Epithelial cell of proximal tubule (primary cell): ENCODE measurements around the gene FAAP24. TPM values are rescaled to one million over a fixed set of nuclear protein-coding genes. Genes with fewer than 3 reads are reported as not detected.
"Not testable (repeated sequence)": the region's sequence is repeated elsewhere in the genome, so short reads cannot be mapped to it uniquely, and the experiment has no call there.

Experiments
- DNase-seq: peaks from one replicate; pipeline ENCODE4 v3.0.0-alpha.2; 2011; ENCODE audit warnings: low read depth
- H3K4me3 ChIP-seq: 2 replicates; pipeline ENCODE4 v1.5.1; 2011; ENCODE audit warnings: low read depth, mild to moderate bottlenecking, low read length
- total RNA-seq: library from RNA; depleted of rRNA; stranded (reverse); fragments of >200 nt; gene quantifications from 2 replicates; pipeline ENCODE4 v1.2.3, GENCODE V29; 2015
- TF ChIP-seq, protein P1 (sequence below): conservative IDR thresholded peaks from 2 replicates; pipeline ENCODE4 v1.5.1; 2012; ENCODE audit warnings: low read depth, mild to moderate bottlenecking, low read length

The FAAP24 gene
- total RNA-seq, 1 donor from 2014 or later = 3.2 TPM

DNA sequence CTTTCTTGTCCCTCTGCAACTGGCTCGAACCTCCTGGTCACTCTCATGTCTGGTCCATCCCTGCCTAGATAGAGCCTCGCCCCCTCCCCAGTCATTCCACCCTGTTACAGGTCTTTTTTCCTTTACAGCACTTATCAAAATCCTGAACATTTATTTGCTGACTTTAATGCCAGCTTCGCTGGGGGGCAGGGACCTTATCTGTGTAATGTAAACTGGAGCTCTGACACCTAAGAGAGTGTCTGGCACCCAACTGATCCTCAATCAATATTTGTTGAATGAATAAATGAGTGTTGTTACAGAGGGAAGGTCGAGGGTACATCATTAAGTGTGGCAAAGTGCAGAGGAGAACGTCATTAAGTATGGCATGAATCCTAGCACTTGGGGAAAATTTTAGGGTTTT is 16.7 kb downstream of the FAAP24 start:
- no peak overlapping the region for H3K4me3 ChIP-seq
- TF ChIP-seq, protein P1, sequence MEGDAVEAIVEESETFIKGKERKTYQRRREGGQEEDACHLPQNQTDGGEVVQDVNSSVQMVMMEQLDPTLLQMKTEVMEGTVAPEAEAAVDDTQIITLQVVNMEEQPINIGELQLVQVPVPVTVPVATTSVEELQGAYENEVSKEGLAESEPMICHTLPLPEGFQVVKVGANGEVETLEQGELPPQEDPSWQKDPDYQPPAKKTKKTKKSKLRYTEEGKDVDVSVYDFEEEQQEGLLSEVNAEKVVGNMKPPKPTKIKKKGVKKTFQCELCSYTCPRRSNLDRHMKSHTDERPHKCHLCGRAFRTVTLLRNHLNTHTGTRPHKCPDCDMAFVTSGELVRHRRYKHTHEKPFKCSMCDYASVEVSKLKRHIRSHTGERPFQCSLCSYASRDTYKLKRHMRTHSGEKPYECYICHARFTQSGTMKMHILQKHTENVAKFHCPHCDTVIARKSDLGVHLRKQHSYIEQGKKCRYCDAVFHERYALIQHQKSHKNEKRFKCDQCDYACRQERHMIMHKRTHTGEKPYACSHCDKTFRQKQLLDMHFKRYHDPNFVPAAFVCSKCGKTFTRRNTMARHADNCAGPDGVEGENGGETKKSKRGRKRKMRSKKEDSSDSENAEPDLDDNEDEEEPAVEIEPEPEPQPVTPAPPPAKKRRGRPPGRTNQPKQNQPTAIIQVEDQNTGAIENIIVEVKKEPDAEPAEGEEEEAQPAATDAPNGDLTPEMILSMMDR = no peak
- DNase-seq = no peak

DNA sequence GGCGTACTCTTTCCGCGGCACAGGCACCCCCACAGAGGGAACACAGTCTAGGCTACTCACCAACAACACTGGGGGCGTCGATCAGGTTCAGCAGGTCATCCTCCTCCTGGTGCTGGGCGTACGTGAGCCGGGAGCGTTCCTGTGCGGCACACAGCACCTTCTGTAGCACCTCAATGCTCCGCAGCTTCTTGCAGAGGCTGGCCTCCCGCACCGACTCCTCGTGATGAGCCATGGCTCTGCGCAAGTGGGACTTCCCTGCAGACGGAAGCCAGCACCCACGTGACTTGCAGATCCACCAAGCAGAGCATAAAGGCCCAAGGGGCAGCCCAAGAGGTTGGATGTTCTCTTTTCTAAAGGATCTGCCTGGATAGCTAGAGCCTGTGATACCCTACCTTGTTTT is 23.9 kb downstream of the FAAP24 start:
- not testable (repeated sequence) for DNase-seq, H3K4me3 ChIP-seq

DNA sequence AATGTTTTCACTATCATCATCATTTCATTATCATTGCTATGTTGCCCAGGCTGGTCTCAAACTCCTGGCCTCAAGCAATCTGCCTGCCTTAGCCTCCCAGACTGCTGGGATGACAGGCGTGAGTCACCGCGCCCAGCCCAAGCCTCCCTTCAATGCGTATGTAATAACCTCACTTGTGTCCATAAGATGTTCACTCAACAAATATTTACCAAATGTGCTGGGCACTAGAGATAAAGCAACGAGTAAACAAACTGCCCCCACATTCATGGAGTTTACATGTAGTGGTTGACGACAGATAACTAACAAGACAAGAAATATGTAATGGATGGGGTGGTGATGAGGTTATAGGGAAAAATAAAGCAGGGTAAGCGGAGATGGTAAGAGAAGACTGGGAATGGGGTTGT is 25.0 kb downstream of the FAAP24 start:
- H3K4me3 ChIP-seq, DNase-seq: not testable (repeated sequence)

DNA sequence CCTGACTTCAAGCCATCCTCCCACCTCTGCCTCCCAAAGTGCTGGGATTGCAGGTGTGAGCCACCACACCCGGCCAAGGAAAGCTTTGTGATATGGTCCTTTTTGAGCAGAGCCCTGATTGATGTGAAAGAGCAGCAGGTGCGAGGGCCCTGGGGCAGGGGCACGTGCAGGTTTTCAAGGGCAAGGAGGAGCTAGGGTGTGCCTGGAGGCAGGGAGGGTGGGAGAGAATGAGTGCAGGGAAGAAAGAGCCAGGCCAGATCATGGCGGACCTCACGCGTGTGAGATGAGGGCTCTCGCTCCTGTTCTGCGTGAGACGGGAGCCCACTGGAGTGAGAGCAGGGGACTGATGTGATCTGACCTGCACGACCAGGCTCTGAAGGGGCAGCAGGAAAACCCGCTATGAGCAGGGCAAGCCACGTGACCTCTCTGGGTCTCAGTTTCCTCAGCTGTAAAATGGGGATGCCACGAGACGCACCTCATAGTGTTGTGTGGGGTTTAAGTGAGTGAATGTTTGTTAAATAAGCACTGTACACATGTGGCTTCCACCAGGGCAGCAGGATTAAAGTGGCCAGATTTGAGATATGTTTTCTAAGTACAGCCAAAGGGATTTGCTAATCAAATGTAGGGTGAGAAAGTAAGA is 25.8 kb downstream of the FAAP24 start:
- TF ChIP-seq, protein P1 = no peak
- DNase-seq = no peak
- no peak overlapping the region for H3K4me3 ChIP-seq

DNA sequence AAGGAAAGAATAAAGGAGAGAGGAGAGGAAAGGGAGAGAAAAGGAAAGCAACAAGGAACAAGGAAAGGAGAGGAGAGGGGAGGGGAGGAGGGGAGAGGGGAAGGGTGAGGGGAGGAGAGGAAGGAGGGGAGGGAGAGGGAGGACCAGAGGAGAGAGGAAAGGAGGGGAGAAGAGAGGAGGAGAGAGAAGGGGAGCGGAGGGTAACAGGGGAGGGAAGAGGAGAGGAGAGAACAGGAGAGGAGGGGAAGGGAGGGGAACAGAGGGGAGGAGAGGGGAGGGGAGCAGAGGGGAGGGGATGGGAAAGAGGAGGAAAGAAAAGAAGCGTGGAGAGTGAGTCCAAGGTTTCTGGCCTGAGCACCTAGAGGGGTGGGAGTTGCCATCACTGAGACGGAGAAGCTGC is 26.7 kb downstream of the FAAP24 start:
- no peak overlapping the region for H3K4me3 ChIP-seq
- TF ChIP-seq, protein P1 = no peak
- DNase-seq = no peak

DNA sequence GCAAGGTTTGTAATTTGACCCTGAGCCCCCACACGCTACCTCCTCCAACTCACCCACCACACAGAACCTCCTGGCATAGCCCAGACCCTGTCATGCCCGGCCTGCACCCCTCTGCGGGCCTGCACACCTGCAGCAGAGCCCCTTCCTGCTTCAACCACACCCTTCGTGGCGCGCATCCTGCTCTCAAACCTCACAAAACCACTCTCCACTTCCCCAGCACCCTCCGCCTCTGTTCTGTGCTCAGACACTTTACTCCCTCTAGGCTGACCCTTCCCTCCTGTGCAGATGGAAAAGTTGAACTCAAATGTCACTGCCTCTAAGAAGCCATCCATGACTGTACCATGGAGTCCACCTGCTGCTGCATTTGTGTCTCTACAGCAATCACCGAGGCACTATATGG is 28.5 kb downstream of the FAAP24 start:
- no peak for DNase-seq
- no peak overlapping the region for H3K4me3 ChIP-seq
- TF ChIP-seq, protein P1 = no peak

DNA sequence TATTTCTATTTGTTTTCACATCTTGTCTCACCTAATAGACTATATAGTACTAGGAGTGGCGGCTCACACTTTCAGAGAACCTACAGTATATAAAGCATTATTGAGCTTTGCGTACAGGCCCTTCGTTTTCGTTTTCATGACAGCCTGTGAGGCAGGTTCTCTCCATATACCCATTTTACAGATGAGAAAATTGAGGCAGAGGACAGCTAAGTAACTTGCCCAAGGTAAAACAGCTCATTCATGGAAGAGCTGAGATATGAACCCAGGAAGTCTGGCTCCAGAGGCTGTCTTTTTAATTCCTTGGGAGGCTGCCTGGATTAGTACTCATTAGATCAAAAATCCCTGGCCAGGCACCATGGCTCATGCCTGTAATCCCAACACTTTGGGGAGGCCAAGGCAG is 28.9 kb downstream of the FAAP24 start:
- no peak for DNase-seq
- H3K4me3 ChIP-seq = no peak overlapping the region
- TF ChIP-seq, protein P1 = no peak

DNA sequence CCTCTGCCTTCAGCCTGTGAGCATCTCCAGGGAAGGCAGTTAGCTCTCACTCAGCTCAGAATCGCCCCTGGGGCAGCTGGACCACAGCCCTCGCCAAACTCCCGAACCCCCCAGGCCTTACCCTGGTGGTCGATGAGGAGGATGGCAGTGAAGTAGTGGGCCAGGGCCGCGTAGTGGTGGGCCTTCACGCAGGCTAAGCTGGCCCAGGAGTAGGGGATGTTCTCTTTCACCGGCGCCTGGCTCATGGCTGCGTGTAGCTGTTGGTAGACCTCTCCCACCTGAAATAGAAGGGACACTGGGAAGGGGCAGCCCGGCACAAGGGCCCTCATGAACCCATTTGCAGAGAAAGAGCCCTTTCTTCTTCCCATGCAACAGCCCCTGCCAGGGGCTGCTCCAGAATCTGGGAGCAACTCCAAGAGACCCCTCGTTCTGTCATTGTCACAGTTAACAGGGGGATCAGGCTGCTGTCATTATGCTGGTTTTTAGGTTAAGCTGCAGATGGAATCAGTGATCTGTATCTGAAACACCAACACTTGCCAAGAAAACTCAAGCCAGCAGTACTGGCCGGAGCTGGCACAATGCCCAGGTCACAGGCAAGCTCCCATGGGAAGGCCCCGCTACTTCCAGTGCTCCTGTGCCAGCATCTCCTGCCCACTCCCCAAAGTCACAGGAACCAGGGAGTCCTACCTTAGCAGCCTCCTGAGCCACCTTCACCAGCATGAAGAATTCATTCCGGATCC is 30.3 kb downstream of the FAAP24 start:
- not testable (repeated sequence) for H3K4me3 ChIP-seq, DNase-seq

DNA sequence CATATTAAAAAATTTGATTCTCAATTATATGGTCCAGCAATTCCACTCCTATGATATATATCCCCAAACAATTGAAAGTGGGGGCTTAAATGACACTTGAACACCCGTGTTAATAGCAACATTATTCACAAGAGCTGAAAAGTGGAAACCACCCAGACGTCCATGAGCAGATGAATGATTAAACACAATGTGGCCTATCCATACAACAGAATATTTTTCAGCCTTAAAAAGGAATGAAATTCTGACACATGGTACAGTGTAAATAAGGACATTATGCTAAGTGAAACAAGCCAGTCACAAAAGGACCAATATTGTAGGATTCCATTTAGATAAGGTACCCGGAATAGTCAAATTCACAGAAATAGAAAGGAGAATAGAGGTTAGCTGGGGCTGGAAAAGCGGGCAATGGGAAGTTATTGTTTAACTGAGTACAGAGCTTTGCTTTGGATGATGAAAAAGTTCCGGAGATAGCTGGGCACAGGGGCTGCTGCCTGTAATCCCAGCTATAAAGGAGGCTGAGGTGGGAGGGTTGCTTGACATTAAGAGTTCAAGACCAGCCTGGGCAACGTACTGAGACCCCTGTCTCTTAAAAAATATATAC is 31.5 kb downstream of the FAAP24 start:
- not testable (repeated sequence) for DNase-seq, H3K4me3 ChIP-seq
